ENCODE data around the gene UBAC2. TPM values are rescaled to one million over a fixed set of nuclear protein-coding genes. Genes with fewer than 3 reads are reported as not detected.

The UBAC2 gene
- total RNA-seq, 1 donor from 2014 or later: 36.2 TPM

DNA sequence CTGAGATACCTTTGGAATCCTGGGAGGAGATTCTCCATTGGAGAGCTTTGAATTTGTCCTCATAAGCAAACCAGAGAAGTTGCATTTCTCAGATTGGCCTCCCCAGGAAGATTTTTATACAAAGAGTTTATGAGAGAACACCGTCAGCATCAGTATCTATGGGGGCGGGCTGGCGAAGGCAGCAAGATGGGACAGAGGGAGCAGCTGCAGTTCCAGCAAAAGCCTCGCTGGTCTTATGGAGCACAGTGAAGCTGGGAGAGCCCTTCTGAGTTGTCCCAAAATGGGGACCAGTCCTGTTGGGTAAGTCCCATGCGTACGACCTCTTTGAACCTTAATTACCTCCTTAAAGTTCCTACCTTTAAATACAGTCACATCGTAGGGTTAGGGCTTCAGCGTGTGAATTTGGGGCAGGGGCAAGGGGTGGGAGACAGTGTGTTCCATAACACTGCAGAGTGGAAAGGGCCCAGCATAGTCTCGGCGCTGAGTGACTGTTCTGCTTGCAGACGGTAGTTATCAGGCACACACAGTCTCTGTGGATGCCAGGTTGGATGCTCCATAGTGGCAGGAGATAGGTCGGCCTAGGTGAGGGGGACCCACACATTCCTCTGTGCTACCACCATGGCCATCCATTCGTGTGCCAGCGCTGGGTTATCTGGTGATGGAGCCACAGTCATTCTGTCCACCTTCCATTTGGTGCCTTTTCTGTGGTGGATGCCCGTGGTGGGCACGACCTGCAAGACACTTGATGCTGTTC is 141.5 kb downstream of the UBAC2 start:
- no peak for DNase-seq

GRCh38 chr13:99342723-99343315 is 142.2 kb downstream of the UBAC2 start:
- DNase-seq: no peak

GRCh38 chr13:99344610-99345208 is 144.1 kb downstream of the UBAC2 start:
- DNase-seq: no peak

DNA sequence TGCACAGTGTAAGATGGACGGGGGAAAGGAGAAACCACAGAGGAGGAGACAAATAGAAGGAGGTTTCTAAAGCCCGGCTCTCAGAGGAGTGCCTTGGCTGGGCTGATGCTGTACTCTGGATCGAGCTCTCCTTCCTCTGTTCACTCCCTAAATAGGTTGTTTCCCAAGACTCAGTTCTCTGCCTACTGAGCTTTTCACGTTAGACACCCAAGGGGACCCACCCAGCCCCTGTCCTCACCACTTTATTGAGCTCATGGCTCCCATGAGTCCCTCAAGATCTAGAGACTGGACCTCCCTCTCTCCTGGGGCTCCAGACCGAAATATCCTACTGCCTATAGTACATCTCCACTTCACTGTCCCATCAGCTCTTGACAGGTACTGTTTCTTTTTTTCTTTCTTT is 144.7 kb downstream of the UBAC2 start:
- DNase-seq: no peak

GRCh38 chr13:99346335-99347042 is 145.8 kb downstream of the UBAC2 start:
- no peak for DNase-seq

GRCh38 chr13:99347335-99347878 is 146.8 kb downstream of the UBAC2 start:
- no peak for DNase-seq

- peak; percentile 53 for DNase-seq
These were observed 147.3 kb downstream of the UBAC2 start for GRCh38 chr13:99347911-99348451.

- DNase-seq: no peak
These were observed 149.5 kb downstream of the UBAC2 start for GRCh38 chr13:99350191-99350590.

- no peak for DNase-seq
These were observed 151.1 kb downstream of the UBAC2 start for GRCh38 chr13:99351772-99352171.

DNA sequence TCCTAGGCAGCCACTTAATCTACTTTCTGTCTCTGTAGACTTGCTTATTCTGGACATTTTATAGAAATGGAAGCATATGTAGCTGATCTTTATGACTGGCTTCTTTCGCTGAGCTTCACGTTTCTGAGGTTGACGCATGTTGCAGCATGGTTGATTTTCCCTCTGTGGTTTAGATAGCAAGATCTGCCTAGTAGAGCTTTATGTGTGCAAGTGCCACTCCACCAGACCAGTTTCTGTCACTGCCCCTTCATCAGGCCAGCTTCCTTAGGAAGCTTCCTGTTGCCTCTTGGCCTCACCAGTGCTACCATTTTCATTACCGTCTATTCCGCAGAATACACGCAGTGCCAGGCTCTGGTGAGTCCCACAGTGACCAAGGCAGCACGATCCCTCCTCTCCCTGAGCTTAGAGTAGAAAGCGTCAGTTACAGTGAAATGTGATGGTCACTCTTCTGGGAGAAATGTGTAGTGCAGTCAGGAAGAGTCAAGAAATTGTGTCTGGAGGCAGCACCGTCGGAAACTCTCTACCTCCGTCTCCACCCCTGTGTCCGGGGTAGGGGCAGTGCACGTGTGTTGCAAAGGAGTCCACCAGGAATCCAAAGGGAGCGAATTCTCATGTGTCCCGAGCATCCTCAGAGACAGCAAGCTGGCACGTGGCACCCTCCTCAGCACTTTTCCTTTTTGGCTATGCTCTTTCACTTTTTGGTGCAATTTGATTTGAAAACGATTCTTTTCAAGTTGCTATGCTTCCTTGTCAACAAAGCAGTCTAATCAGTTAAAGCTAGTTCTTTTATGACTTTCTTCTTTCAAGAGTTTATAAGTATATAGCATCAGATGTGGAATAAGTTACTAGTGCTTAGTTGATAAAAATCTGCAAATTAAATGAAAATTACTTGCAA is 151.9 kb downstream of the UBAC2 start:
- DNase-seq: no peak

DNA sequence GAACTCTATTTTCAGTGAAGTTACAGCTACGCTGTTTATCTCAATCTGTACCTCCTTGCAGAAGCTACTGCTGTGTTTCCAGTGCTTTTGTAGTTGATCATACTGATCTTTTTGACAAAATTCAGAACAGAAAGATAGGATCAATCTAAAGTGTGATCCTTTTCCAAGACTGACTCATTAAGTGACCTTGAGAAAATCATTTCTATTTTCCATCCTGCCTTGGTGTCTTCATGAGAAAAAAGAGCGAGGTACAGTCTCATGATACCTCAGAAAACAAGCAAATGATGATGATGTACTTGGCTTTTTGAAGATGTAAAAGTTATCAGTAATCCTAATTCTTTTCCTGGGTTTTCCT is 152.6 kb downstream of the UBAC2 start:
- no peak for DNase-seq

DNA sequence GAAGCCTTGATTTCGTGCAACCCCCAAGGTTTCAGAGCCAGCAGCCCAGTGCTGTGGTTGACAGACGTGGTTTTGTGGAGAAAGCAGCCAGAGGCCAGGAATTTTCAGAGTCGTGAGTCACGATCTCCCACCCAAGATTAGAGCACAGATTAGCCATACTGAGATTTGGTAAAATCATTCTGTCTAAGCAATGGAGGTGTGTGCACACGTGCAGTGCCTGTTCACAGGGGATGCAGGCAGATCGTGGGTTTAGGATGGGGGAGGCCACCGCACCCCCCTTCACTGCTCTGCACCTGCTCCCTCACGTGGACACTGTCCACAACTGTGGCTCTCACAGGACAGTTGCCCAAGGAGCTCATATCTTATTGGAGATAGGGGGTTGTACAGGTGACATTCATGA is 153.2 kb downstream of the UBAC2 start:
- DNase-seq: no peak

- no peak for DNase-seq
These were observed 153.8 kb downstream of the UBAC2 start for GRCh38 chr13:99354371-99354951.

GRCh38 chr13:99355267-99356011 is 154.8 kb downstream of the UBAC2 start:
- no peak for DNase-seq

- no peak for DNase-seq
These were observed 155.3 kb downstream of the UBAC2 start for GRCh38 chr13:99356012-99356261.

- DNase-seq: no peak
These were observed 155.8 kb downstream of the UBAC2 start for GRCh38 chr13:99356262-99357091.

GRCh38 chr13:99357131-99357596 is 156.5 kb downstream of the UBAC2 start:
- DNase-seq: no peak

GRCh38 chr13:99357941-99358340 is 157.3 kb downstream of the UBAC2 start:
- DNase-seq: no peak

DNA sequence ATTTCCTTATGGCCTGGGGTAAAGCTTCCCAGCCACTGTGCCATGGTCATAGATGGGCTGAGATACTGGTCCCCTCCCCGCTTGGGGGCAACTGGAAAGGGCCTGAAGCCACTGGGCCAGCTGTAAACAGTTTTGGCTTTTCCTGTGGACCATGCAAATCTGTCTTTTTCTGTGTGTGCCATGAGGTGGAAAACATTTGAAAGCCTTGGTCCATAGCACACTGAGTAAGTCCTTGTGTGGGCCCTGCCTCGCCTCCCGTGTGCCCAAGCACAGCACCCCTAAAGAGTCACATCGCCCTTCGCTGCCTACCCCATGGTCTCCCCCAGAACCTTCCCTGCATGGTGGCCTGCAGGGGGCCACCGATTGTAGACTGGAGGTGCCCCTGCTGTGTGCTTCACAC is 158.9 kb downstream of the UBAC2 start:
- no peak for DNase-seq

- DNase-seq: no peak
These were observed 160.0 kb downstream of the UBAC2 start for GRCh38 chr13:99360696-99361095.

All from occipital lobe (tissue), 2 donors.